Middle frontal gyrus (tissue), 1 donor: ENCODE results near the gene TMEM43.
A peak's percentile ranks its signal among the peaks of the same experiment; 100 is the strongest.

ENCODE experiments used
- DNase-seq: peaks from one replicate; pipeline ENCODE4 v3.0.0-alpha.2; 2015; ENCODE audit warnings: low spot score; ENCODE audit errors: extremely low spot score

TMEM43 gene

DNA sequence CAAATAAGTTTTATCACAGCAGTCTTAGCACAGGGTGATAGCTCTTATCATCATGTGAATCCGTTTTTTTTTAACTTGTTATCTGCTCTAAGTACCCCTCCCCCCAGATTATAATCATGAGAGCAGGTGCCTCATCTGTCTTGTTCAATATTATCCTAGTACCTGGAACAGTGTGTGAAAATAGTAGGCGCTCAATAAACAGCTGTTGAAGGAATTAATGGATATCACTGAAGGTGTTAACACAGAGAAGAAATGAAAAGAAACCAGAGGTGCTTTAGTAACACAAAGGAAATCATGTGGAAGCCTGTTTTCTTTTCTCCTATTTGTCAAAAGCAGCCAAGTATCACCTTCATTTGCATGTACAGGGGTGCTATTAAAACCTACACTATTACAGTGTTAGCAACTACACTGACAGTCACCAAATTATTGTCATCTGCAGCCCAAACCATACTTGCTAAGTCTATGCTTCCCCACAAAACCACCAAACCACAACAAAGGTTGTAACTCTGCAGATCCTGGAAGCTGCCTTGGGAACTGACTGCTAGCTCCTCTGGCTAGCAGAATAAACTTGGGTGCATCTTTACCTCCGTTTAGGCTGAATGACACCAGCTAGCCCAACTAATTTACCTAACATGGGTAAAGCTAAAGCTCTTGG is 50.7 kb downstream of the TMEM43 start:
- DNase-seq: no peak

GRCh38 chr3:14177580-14178246 is 52.9 kb downstream of the TMEM43 start:
- no peak for DNase-seq

DNA sequence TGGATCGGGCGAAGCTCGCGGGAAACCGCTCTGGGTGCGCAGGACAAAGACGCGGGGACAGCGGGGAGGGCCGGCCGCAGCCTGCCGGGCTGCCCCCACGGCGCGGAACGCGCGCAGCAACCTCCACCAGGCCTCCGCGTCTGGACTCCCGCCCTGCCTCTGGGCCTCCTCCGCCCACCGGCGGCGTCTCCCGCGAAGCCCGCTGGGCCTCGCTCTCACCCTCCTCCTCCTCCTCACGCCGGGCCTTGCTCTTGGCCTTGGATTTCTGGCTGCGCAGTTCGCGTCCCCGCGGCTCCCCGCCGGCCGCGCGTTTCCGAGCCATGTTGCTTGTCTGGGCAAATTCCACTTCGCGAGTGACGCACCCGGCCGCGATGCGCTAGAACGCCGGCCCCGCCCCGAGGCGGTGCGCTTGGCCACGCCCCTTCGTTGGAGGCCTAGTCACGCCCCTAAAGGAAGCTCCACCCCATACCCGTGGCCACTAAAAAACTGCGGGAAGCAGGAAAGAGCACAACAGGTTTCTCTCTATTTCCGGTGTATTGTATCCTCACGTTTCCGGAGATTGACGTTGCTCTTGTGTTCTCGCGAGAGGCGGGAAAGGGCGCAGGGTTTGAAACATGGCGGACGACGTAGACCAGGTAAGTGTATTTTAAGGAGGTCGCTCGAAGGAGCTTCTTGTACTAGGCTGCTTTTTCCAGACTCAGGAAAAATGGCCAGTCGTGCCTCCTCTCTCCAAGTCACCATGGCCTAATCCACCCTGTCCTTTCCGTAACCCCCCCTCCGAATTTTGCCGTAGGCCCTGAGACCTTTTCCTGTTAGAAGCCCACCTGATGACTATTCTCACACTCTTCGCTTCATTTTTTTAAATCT is 53.6 kb downstream of the TMEM43 start, which contains the start of the genes LSM3 and XPC:
TSS of gene LSM3 (plus strand) at position 571 of the 867 bp plus-strand sequence. CDS start at position 615, 44 bp downstream.
TSS of gene XPC (minus strand) at position 355 of the 867 bp plus-strand sequence. CDS start at position 322, 33 bp downstream.
- peak; percentile 94 for DNase-seq

DNA sequence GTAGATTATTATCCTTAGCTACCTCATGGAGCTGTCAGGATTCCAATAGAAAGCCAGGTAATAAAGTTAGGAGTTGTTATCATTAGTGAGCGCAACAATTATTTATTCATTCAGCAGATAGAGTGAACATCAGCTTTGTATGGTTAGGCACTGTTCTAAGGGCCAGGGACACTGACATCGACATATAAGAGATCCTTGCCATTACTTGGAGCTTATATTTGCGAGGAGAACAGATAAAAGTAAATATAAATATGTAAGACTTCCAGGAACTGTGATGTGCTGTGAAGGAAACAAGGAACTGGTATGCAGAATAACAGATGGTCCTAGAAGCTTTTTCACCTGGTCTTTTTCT is 54.2 kb downstream of the TMEM43 start:
- DNase-seq: no peak

- DNase-seq: no peak
These were observed 54.9 kb downstream of the TMEM43 start for GRCh38 chr3:14179795-14180194.

- no peak for DNase-seq
These were observed 56.4 kb downstream of the TMEM43 start for GRCh38 chr3:14181253-14181652.

DNA sequence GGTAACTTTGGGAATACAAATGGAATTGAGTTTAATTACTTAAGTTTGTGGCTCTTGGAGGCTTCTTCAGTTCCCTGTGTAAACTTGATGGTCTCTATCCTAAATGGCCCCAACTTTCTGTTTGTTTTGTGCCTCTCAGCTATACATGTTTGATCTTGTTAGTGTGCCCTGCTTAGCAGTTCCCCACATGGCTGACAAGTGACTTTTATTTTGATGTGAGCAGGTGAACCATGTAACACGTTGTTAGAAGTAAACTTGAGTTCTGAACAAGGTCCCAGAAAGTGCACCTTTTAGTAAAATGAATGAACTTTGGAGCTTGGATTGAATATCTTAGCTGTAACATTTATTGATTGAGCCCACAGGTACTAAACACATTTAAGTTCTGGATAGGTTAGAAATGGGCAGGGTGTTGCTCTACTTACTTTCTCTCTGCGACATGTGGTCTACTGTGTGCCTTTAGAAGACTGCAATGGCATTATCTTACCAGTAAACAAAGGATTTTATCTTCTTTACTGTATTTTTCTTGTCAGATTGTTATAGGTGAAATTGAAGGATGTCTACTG is 58.2 kb downstream of the TMEM43 start:
- DNase-seq: no peak

- no peak for DNase-seq
These were observed 62.1 kb downstream of the TMEM43 start for GRCh38 chr3:14186854-14187458.

DNA sequence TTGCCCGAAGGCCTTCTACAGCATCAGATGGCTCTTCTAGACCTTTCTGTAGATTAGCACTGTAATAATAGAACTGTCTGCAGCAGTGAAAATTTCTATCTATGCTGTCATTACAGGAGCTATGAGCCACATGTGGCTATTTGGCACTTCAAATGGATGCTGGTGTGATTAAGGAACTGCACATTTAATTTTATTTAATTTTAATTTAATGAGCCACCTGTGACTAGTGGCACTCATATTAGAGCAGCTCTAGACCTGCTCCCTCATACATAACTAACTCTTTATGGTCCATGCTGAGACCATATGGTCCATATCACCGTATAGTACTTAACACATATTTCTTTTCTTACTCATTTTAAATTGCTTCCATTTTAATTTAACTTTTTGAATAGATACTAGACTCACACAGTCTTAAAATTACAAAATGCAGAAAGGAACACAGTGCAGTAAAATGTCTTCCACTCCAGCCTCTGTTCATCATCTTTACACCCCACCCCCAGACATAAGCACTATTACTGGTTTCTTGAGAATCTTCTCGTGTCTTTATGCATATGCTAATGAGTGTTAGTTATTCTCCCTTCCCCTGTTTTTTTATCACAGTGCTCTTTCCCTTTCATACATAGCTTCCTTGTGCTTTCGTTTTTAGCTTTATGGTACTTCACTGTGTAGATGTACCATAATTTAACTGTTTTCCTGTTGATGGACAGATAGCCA is 63.3 kb downstream of the TMEM43 start:
- no peak for DNase-seq
